SU-DHL-6 (cell line): ENCODE measurements around the gene EZR.

Experiments
- H2AFZ ChIP-seq: fragments of 200-600 bp; sonication (generic); 2 replicates; pipeline ENCODE4 v1.6.1; 2014; ENCODE audit warnings: low read depth, mild to moderate bottlenecking, moderate library complexity, mixed read lengths, antibody characterized with exemption, low read length; ENCODE audit not compliant: severe bottlenecking
- H3F3A ChIP-seq: fragments of 200-600 bp; shearing (Covaris generic); 2 replicates; pipeline ENCODE4 v1.6.0; 2016; ENCODE audit warnings: antibody characterized with exemption, mild to moderate bottlenecking; ENCODE audit not compliant: insufficient read depth
- H3K27ac ChIP-seq: fragments of 200-600 bp; sonication (generic); 2 replicates; pipeline ENCODE4 v1.5.1; 2016; ENCODE audit warnings: low read depth, mild to moderate bottlenecking, low read length, moderate library complexity, mixed read lengths
- H3K27me3 ChIP-seq: fragments of 200-600 bp; sonication (generic), shearing (Covaris generic); 2 replicates; pipeline ENCODE4 v1.6.0; 2014; ENCODE audit warnings: mild to moderate bottlenecking, low read length
- H3K36me3 ChIP-seq: fragments of 200-600 bp; sonication (generic); 2 replicates; pipeline ENCODE4 v1.6.1; 2014; ENCODE audit warnings: mild to moderate bottlenecking, low read length, mixed read lengths
- H3K4me2 ChIP-seq: fragments of 300-600, 200-600 bp; shearing (Covaris generic), sonication (generic); 2 replicates; pipeline ENCODE4 v1.6.0; 2014; ENCODE audit warnings: low read length, low read depth, mild to moderate bottlenecking; ENCODE audit not compliant: poor library complexity, severe bottlenecking
- H3K4me3 ChIP-seq: fragments of 200-600 bp; sonication (generic); 2 replicates; pipeline ENCODE4 v1.5.1; 2014; ENCODE audit warnings: antibody characterized with exemption, low read length, mild to moderate bottlenecking, mixed read lengths; ENCODE audit not compliant: insufficient read depth, poor library complexity, severe bottlenecking
- H3K79me2 ChIP-seq: fragments of 200-600 bp; sonication (generic); 2 replicates; pipeline ENCODE4 v1.6.1; 2014; ENCODE audit warnings: mild to moderate bottlenecking, low read length, moderate library complexity; ENCODE audit not compliant: insufficient read depth
- H3K9ac ChIP-seq: fragments of 200-600 bp; sonication (generic); 2 replicates; pipeline ENCODE4 v1.7.0; 2014; ENCODE audit warnings: mild to moderate bottlenecking, low read length
- H3K9me2 ChIP-seq: fragments of 200-600 bp; sonication (generic); replicated peaks from 2 replicates; pipeline ENCODE4 v1.6.1; 2014; ENCODE audit warnings: low read length; ENCODE audit not compliant: insufficient read depth
- H3K9me3 ChIP-seq: fragments of 200-600 bp; sonication (generic); 2 replicates; pipeline ENCODE4 v1.6.1; 2014; ENCODE audit warnings: low read length, mixed read lengths; ENCODE audit not compliant: insufficient read depth
- H4K20me1 ChIP-seq: fragments of 200-600 bp; sonication (generic); 2 replicates; pipeline ENCODE4 v1.6.1; 2014; ENCODE audit warnings: low read depth, mild to moderate bottlenecking, antibody characterized with exemption, low read length, moderate library complexity, mixed read lengths
- CTCF ChIP-seq: fragments of 200-600 bp; sonication (generic); IDR thresholded peaks from one replicate; pipeline ENCODE4 v1.5.1; 2017; ENCODE audit warnings: antibody characterized with exemption, mild to moderate bottlenecking, low read length, moderate library complexity; ENCODE audit not compliant: insufficient read depth, poor library complexity, severe bottlenecking
- EZH2phosphoT487 ChIP-seq: fragments of 200-600 bp; sonication (generic), shearing (Covaris generic); conservative IDR thresholded peaks from 2 replicates; pipeline ENCODE4 v1.6.1; 2018; ENCODE audit warnings: mild to moderate bottlenecking, antibody characterized with exemption, low read length, moderate library complexity, mixed read lengths

The EZR gene

GRCh38 chr6:158865769-158866168 is 46.6 kb upstream of the EZR start:
- Histone ChIP-seq H3K36me3 (no peaks in the 10 kb centered on the region), H3K27me3 (no peaks in the 10 kb centered on the region), H3K27ac (peak overlapping the region; percentile 99), H3F3A (peaks cover 56% of the 10 kb centered on the region), H3K4me2 (peak overlapping the region; percentile 87), H3K4me3 (peak overlapping the region; percentile 46), H2AFZ (no peak overlapping the region), H3K79me2 (no peaks in the 10 kb centered on the region), H4K20me1 (no peaks in the 10 kb centered on the region), H3K9ac (peak overlapping the region; percentile 71), H3K9me3 (no peaks in the 10 kb centered on the region), H3K9me2 (no peaks in the 10 kb centered on the region)
- TF ChIP-seq CTCF: no peak
- no peak for TF ChIP-seq EZH2phosphoT487

- Histone ChIP-seq H3K4me2 (no peak overlapping the region), H3K9me3 (no peaks in the 10 kb centered on the region), H2AFZ (no peak overlapping the region), H3K9ac (no peak overlapping the region), H3K27me3 (no peaks in the 10 kb centered on the region), H3K79me2 (no peaks in the 10 kb centered on the region), H3F3A (peaks cover 42% of the 10 kb centered on the region), H3K9me2 (no peaks in the 10 kb centered on the region), H4K20me1 (no peaks in the 10 kb centered on the region), H3K36me3 (no peaks in the 10 kb centered on the region), H3K4me3 (no peak overlapping the region), H3K27ac (no peak overlapping the region)
- TF ChIP-seq CTCF (no peak), EZH2phosphoT487 (no peak)
These were observed 44.5 kb upstream of the EZR start for GRCh38 chr6:158863646-158864045.

DNA sequence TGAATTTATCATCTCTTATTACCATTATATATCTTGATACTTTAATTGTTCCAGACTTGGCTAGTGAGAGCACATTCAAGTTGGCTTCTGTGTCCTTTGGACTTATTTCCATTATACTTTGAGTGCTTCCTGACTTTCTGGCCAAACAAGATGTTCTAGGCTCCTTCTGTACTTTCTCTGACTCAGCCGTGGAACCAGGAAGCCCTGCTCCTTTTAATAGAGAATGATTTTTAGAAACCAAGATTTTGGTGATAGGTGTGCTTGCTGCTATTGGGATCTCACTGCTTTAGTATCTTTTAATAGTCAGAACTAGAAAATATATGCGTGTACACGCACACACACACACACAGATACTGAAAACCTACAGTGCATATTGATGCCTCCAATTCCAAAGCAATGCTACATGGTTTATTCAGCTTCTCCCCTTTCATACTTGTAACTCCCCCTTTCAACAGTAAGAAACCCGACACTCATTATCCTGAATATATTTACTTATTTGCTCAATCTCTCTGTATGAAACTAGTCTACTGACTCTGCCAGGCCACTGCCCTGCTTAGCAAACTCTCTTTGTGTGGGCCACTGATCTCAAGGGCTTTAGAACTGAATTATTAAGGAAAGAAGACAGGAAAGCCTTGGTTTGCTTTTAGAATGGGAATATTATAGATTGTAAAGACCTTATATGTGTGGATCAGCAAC is 42.7 kb upstream of the EZR start:
- H3F3A ChIP-seq: peaks cover 24% of the 10 kb centered on the region
- H2AFZ ChIP-seq: no peak overlapping the region
- H3K27me3 ChIP-seq: no peaks in the 10 kb centered on the region
- H4K20me1 ChIP-seq: no peaks in the 10 kb centered on the region
- no peak overlapping the region for H3K4me2 ChIP-seq
- H3K9me2 ChIP-seq: no peaks in the 10 kb centered on the region
- no peaks in the 10 kb centered on the region for H3K79me2 ChIP-seq
- no peak overlapping the region for H3K27ac ChIP-seq
- H3K4me3 ChIP-seq: no peak overlapping the region
- H3K9me3 ChIP-seq: no peaks in the 10 kb centered on the region
- no peaks in the 10 kb centered on the region for H3K36me3 ChIP-seq
- no peak overlapping the region for H3K9ac ChIP-seq
- no peak for TF ChIP-seq CTCF
- no peak for TF ChIP-seq EZH2phosphoT487
